NCI-H2227 (cell line): ENCODE results near the gene BRINP1.

Experiments
- DNase-seq: peaks from one replicate; lab custom pipeline; 2025; ENCODE audit not compliant: unreplicated experiment; lab: John Stamatoyannopoulos, UW

Gene BRINP1, protein sequence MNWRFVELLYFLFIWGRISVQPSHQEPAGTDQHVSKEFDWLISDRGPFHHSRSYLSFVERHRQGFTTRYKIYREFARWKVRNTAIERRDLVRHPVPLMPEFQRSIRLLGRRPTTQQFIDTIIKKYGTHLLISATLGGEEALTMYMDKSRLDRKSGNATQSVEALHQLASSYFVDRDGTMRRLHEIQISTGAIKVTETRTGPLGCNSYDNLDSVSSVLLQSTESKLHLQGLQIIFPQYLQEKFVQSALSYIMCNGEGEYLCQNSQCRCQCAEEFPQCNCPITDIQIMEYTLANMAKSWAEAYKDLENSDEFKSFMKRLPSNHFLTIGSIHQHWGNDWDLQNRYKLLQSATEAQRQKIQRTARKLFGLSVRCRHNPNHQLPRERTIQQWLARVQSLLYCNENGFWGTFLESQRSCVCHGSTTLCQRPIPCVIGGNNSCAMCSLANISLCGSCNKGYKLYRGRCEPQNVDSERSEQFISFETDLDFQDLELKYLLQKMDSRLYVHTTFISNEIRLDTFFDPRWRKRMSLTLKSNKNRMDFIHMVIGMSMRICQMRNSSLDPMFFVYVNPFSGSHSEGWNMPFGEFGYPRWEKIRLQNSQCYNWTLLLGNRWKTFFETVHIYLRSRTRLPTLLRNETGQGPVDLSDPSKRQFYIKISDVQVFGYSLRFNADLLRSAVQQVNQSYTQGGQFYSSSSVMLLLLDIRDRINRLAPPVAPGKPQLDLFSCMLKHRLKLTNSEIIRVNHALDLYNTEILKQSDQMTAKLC

DNA sequence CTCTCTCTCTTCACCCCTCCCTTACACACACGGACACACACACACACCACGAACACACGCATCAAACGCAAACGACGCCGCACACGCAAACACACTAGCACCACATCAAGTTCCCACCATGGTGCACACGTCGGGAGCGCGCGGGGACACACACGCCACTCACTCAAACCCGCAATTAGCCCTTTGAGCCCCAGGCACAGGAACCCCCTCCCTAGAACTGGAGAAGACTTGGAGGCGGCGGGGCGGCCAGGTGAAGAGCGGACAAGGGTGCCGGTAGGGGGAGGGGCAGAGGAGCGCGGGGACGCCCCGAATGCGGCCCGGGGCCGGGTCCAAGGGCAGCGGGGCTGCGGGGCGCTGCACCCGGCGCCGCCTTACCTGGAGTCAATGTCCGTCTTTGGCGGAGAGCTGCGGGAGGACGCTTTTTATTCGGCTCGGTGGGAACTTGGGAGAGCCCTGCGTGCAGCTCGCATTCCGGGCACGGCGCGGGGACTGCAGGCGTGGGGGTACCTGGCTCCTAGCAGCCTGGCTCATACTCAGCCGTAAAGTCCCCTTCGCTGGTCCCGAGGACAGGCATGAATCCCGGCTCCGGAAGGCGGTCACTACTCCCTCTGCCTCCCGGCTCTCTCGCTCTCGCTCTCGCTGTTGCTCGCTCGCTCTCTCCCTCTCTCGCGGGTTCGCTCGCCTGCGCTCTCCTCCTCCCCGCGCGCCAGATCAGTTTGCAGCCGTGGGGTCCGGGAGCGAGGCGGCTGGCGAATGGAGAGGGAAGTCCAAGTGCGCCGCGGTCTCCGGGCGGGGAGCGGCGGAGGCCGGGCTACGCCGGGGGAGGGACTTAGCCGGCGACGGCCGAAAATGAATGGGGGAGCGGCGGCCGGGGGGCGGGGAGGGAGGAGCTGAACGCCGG lies at the start of gene BRINP1:
BRINP1 (minus strand) TSS at position 755 of the 901 bp plus-strand sequence. CDS start 56,080 bp downstream, outside the sequence.
- DNase-seq: peak; percentile 83

DNA sequence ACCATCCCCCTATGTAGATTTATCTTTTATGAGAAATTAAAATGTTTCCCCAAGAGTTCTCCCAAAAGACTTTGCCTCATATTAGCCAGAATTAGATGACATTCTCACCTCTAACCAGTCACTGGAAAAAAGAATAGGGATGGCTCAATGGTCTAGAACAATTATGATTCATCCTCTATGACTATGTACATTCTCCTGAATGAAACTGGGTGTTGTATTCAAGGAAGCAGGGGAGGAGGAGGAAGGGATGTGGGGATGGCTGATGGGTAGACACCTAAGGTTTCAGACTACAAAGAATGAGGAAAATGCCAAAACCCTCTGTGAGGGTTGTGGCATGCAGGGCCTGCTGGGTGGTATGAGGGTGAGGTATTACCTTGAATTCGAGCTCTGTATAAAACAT lies 49.5 kb upstream of the BRINP1 start:
- DNase-seq: no peak

DNA sequence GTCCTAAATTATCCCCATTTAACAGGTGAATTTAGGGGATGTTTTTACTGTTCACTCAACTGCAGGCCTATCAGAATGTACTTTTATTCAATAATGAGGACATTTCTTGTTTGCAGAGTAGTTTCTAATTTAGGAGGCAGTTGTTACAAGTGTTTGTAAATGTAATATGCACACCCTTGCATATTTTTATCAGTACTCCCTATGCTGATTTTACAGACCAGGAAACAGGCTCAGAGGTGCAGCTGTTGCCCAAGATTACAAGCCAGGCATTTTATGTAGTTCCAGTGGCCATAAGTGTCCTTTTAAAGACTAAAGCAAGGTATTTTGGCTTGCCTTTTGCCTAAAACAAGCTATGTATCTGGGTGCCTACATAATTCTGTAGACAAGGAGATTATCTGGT lies 47.6 kb upstream of the BRINP1 start:
- DNase-seq: no peak

DNA sequence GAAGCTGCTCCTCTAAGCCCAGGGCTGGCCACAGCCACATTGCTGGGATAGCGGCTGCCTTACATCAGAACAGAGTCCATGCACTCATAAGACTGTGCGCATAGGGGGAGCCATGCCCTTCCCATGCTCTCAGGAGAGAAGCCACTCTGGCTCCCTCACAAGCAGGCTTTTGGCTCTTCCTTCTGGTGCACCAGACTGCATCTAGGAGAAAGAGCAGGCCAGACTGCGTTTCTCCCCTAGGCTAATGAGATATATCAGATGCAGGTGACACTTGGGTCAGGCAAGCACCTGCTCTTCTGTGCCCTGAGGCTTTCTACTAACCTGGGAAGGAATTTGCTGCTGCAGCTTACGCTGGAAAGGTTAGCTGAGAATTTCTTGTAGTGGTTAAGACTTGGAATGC lies 43.2 kb upstream of the BRINP1 start:
- DNase-seq: no peak

DNA sequence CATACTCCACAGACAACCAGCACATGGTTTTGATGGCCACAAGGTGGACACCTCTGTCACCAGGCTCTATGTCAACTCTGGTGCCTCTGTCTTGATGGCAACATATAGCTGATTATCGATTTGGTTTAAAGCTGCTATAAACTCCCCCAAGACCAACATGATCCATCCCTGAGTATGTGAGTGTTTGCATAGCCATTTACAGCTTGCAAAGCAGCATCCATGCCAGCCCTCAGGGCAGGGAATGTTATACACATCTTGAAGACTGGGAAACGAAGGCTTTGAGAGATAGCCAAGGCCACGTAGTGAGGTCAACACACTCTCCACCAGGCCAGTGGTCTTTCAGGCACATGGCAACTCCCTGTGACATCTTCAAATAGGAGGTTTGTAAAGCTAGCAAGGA lies 40.3 kb upstream of the BRINP1 start:
- no peak for DNase-seq

DNA sequence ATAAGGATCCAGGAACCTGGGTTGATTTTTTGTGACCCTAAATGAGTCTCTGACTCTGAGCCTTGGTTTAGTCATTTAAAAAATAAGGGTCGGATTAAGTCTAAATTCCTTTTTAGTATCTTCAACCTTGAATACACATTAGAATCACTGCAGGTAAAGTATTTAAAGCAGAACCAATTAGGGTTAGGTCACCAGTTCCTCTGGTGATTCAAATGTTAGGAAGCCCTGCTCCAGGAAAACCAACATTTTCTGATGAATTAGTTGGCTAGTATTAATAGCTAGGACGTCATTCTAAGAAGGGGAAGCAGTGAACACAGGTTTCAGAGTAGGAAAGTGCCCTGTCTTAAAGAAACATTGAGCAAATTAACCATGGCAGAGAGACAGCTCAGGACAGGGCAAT lies 31.4 kb upstream of the BRINP1 start:
- DNase-seq: no peak

DNA sequence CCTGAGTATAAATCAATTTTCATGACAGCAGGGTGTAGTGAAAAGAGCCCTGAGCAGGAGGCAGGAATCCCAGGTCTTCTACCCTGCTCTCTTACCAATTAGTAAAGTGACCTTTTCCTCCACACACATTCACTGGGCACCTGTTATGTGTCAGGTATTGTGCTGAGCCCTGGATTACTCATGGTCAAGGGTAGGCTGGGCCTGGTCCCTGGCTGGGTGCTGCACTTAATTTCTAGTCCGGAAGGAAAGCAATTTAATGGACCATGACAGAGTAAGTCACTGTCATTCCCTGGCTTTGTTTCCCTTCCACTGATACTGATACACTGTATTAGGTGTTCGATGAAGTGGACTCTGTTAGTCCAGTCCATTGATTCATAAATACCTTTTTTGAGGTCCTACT lies 29.1 kb upstream of the BRINP1 start:
- no peak for DNase-seq

DNA sequence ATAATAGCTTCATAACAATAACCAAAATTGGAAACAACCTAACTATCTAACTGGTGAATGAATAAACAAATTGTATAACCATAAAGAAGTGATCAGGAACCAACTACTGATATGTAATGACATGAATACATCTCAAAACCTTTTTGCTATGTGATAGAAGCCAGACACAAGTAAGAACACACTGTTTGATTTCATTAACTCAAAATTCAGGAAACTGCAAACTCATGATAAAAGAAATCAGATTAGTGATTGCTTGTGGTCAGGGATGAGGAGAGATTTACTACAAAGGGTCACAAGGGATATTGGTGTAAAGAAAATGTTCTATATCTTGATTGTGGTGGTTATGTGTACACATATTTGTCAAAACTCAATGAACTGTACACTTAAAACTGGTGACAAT lies 22.6 kb upstream of the BRINP1 start:
- no peak for DNase-seq

DNA sequence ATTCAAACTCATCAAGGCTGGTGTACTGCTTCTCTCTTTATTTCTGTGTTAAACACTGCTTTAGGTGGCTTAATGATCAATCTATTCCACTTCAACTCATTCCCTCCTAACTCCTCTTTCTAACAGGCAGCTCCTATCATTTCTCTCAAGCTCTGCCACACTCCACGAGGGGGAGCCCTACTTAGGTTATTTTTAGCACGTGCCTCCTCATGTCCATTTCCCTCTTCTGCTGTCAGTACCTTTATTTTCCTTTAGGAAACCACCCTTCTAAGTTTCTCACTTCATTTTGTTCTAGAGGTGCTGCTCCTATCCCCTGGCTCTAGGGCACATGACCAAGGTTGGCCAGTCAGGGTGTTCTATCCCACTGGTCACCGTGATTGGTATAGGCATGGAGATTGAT lies 6.7 kb upstream of the BRINP1 start:
- peak; percentile 32 for DNase-seq

DNA sequence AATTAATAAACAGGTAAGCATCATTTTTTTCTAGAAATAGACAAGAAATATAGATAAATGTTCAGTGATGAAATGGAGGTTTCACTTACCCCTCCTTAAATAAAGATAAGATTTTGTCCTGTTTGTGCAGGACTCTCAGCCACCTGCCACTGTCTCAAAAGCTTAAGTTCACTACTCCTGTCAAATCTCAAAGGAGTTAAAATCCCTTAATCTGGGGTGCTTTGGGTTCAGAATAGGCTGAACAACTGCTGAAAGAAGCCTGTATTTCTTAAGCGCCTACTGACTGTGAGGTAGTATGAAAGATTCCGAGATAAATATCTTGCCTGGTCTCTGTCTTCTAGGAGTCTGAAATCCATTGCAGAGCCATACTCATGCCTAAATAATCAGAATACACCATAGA lies 3.7 kb upstream of the BRINP1 start:
- no peak for DNase-seq

DNA sequence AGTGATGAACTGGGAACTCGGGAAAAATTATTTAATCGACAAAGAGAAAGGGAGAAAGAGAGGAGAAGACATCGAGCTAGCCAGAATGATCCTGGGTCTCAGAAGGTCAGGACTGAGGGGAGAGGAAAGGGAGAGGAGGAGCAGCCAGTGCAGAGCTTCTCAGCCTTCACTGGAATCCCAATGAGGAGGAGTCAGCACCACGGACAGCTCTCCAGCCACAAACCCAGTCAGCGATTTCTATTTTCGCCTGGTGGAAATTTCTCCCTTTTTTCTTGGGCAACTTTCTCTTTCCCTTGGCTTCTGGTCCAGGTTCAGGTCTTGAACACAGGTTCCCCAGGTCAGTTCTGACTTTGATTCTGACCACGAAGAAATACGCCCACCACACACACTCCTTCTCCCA lies 1.6 kb upstream of the BRINP1 start:
- no peak for DNase-seq

DNA sequence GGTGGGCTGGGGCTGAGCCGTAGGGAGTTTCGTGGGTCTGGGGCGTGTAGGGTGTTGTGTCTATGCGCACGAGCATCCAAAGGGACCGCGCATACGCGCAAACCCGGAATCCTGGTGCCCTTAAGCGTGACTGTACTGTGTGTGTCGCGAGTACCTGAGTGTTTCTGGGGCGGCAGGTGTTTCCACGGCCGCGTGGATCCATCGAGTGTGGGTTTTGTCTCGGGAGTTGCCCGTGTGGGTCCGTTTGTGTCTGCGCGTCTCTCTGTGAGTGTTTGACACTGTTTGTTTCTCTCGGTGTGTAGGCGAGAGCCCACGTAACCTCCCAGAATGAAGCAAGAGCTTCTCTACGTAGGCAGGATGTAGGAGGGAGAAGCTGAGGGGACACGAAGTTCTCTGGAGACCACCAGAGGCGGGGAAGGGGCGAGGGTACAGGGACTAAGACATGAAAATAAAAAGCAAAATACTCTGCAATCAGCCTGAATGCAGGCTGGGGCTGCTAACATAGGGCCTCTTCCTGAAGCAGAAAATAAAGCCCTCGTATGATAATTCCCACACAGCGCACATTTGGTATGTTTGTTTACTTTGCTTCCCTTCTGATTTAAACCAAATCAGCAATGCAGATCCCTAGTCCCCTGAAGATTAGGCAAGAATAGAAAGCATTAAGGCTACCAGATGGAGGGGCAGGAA lies 588 bp upstream of the BRINP1 start:
- peak; percentile 33 for DNase-seq

DNA sequence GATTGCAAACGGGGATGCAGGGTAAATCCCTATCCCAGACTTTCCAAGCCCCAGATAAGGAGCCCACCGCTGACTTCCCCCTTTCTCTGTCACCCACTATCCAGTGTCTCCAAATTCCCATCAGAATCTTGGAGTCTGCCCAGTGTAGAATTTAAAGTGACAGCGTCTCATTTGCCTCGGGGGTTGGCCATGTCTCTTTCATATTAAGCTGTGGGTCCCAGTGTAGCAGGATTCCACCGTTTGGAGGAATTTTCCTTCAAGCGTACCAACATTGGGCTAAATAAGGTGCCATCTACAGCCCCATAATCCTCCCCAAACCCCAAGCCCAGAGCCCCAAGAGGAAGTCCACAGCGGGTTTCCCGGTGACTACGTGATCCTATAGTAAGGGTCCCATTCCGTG lies 1.1 kb downstream of the BRINP1 start:
- no peak for DNase-seq

DNA sequence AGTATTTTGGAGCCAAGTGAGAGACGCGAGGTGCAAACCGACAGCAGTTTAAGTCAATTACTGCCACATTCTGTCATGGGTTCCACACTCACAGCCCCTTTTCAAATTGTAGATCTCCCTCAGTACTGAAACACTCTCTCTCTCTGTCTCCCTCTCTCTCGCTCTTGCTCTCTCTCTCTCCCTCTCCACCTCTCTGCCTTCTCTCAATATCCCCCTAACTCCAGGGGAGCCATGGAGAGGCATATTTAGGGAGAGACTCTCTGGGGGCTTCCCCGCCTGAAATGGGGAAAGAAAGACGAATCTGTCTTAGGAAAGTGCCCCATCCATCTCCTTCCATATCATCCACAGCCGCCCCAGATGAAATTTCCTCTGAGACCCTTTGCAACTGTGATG lies 1.6 kb downstream of the BRINP1 start:
- no peak for DNase-seq

DNA sequence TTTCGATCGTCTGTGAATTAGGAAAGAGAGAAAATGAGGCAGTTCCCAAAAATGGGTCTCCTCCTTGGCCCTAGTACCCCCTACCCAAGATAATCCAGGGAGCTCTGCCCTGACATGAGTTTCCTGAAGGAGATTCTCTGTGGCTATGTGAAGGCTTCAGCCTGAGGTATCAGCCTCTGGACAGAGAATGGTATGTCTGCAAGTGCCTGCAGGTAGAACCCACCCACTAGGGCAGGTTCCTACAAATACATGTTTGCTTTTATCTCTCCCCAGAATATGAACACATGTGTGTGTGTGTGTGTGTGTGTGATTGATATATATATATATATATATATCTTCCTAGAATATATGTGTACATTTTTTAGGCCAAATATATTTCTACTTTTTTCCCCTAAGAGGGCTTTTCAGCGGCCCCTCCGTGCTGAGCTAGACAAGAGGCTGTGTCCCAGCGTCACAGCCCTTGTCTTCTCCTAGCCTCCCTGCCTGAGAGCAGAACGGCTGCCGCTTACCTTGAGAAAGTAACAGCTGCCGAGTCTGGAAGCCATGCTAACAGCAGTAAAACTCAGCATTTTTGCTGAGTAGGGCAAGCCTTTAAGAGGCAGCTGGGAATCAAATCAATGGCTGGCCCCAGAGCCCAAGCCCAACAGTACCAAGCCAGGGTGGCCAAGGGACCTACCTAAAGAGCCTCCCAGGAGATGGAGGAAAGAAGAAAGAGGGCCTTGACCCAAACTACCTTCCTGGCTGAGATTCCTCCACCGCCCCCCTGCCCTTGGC lies 2.1 kb downstream of the BRINP1 start:
- DNase-seq: peak; percentile 6

DNA sequence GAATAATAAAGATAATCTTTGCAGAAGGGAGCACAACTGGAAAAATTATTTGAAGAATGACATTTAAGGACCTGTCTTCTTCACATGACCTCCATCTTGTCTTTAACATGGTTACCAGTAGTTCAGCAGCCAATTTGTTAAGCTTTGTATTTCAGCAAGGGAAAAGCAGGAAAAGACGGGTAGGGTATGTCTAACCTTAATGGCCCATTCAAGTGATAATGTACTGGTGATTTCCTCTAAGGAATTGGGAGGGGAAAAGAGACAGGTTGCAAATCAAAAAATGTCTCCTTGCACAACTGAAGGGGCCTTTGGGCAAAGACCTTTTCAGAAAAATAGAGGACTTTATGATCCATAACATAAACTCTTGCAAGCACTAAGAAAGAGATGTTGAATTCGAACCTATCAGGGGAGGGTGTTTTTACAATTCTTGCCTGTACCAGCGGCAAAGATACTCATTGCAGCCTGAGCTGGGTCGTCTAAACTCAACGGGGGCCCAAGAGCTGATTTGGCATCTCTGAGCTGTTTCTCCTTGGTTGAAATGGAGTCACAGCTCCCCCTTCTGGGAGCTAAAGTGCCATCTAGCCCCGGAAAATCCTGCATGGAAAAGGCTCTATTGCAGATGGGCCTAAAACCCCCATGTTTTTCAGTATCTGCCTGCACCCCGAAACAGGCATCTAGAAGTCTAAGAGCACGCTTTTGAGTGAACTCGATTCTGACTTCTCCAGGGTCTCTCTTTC lies 3.8 kb downstream of the BRINP1 start:
- peak; percentile 79 for DNase-seq

DNA sequence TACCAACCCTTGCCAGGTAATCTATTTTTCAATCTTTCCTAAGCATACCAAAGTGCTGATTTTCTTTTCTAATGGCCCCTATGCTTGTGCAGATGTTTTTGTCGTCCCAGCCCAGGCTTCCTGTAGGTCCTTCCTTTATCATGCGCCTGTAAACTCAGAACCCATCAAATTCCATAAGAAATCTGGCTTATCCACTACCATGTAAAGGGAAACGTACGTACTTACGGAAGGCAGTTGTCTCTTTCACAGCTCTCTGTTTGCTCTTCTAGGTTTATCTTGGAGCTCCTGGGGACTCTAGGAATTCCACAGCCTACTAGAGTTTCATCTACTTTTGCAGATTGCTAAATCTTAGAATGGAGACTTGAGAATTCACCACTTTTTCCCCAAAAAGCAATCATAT lies 9.0 kb downstream of the BRINP1 start:
- no peak for DNase-seq

DNA sequence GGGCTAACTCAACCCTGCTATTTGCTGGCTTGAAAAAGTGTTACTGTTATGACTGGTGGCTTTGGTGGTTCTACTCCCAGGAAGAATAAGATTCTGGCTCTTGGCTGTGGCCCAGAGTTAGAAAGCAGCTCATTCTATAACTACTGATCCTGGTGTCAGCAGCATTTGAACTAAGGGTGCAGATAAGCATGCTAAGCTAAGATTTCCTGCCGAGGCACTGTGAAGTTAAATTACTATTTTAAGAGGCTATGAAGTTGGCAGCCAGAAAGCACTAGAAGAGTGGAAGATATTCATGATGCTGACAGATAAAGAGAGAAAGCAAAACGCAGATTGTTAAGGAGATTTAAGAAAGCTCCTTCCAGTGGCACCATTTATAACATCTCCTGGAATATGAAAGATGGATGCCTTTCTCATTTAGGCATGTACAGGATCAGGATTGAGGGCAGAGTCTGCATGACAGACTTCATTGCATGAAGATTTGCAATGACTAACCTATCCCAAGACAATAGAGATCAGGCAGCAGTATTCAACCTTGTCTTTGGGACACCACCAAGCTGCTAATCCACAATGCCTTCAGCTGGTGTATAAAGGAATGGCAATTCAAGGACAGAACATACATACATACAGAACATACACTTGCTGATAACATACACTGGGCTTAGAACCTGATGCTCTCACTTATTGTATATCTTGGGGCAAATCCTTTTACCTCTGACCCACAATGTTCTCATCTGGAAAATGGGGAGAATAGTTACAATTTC lies 11.7 kb downstream of the BRINP1 start:
- DNase-seq: no peak

DNA sequence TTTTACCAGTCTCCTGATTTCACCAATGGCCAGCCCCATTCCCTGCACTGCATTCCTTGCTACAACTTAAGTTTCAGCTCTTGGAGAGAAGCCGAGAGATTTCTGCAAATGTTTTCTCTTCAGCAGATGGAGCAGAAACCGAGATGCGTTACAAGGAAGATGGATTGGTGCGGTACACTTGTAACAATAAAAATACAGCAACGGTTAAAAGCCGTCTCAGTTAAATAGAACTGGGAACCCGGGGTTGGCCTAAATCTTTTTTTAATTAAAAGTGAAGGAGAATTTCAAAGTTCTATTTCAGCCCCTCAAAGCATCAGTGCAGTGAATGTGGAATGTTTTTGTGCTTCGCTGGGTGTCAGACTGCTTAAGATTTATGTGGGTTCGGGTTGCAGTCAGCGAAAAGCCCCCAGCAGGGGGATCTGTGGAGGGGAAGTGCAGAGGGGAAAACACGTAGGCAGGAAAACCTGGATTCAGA lies 19.8 kb downstream of the BRINP1 start:
- DNase-seq: peak; percentile 16
